ENCODE data around the gene TAL1.

The TAL1 gene

GRCh38 chr1:47187231-47187925, 44.6 kb downstream of the TAL1 start:
- no peak for DNase-seq (ENCODE audit: low read depth)

GRCh38 chr1:47186267-47187185, 45.5 kb downstream of the TAL1 start:
- DNase-seq (ENCODE audit: low read depth) = no peak

- DNase-seq (ENCODE audit: low read depth) = no peak
Measured at GRCh38 chr1:47184822-47185677, 47.0 kb downstream of the TAL1 start.

GRCh38 chr1:47184090-47184821, 47.8 kb downstream of the TAL1 start:
- no peak for DNase-seq (ENCODE audit: low read depth)

GRCh38 chr1:47183308-47184089, 48.5 kb downstream of the TAL1 start:
- DNase-seq (ENCODE audit: low read depth) = no peak

- no peak for DNase-seq (ENCODE audit: low read depth)
Measured at GRCh38 chr1:47182676-47183235, 49.3 kb downstream of the TAL1 start.

- DNase-seq (ENCODE audit: low read depth) = no peak
Measured at GRCh38 chr1:47181955-47182675, 49.9 kb downstream of the TAL1 start.

- DNase-seq (ENCODE audit: low read depth) = no peak
Measured at GRCh38 chr1:47181095-47181954, 50.7 kb downstream of the TAL1 start.

- DNase-seq (ENCODE audit: low read depth) = no peak
Measured at GRCh38 chr1:47180603-47181094, 51.4 kb downstream of the TAL1 start.

GRCh38 chr1:47179988-47180563, 51.9 kb downstream of the TAL1 start:
- DNase-seq (ENCODE audit: low read depth) = no peak

- DNase-seq (ENCODE audit: low read depth) = peak; percentile 89
Measured at GRCh38 chr1:47179017-47179987, 52.7 kb downstream of the TAL1 start.

- DNase-seq (ENCODE audit: low read depth) = no peak
Measured at GRCh38 chr1:47178654-47179016, 53.4 kb downstream of the TAL1 start.

GRCh38 chr1:47178020-47178419, 54.0 kb downstream of the TAL1 start:
- no peak for DNase-seq (ENCODE audit: low read depth)

GRCh38 chr1:47175227-47175934, 56.6 kb downstream of the TAL1 start:
- DNase-seq (ENCODE audit: low read depth) = peak; percentile 33

GRCh38 chr1:47174656-47175020, 57.4 kb downstream of the TAL1 start:
- DNase-seq (ENCODE audit: low read depth) = no peak

- no peak for DNase-seq (ENCODE audit: low read depth)
Measured at GRCh38 chr1:47172782-47173181, 59.2 kb downstream of the TAL1 start.

All from stromal cell of bone marrow (primary cell).